K562 (cell line): ENCODE data around the gene ARSI. TPM values are rescaled to one million over a fixed set of nuclear protein-coding genes. Genes with fewer than 3 reads are reported as not detected.

Experiments
- BHLHE40 ChIP-seq: IDR thresholded peaks from 2 replicates; pipeline ENCODE4 v1.6.1; 2011; ENCODE audit warnings: low read length, improper control_type of control experiment
- DEAF1 ChIP-seq: fragments of 450-650 bp; formaldehyde crosslinking; IDR thresholded peaks from 2 replicates; pipeline ENCODE4 v1.4.0; 2020; ENCODE audit warnings: mild to moderate bottlenecking, moderate library complexity
- NEUROD1 ChIP-seq: fragments of 150-350 bp; IDR thresholded peaks from 2 replicates; pipeline ENCODE4 v1.6.1; 2014; ENCODE audit warnings: borderline replicate concordance, low read length, low read depth; ENCODE audit not compliant: partially characterized antibody
- NRF1 ChIP-seq, 2 experiments: fragments of 450-650 bp; IDR thresholded peaks in 1 of 2; conservative IDR thresholded peaks in 1 of 2; 2 replicates each; pipeline ENCODE4 v1.6.1; 2014; ENCODE audit warnings: mild to moderate bottlenecking in 2 of 2
- PHF20 ChIP-seq: fragments of 450-650 bp; IDR thresholded peaks from 2 replicates; pipeline ENCODE4 v1.6.1; 2018; ENCODE audit not compliant: partially characterized antibody
- PRPF4 ChIP-seq: fragments of 200-400 bp; formaldehyde crosslinking; IDR thresholded peaks from one replicate; pipeline ENCODE4 v1.6.1; 2017; ENCODE audit warnings: low read length, low read depth, mild to moderate bottlenecking; ENCODE audit not compliant: insufficient read depth, poor library complexity, severe bottlenecking
- RBM15 ChIP-seq: fragments of 200-400 bp; formaldehyde crosslinking; IDR thresholded peaks from 2 replicates; pipeline ENCODE4 v1.6.1; 2018; ENCODE audit warnings: mild to moderate bottlenecking, low read length, moderate library complexity; ENCODE audit not compliant: insufficient read depth
- REST ChIP-seq, 2 experiments: fragments of 450-650 bp; formaldehyde crosslinking in 1 of 2; IDR thresholded peaks; 2 replicates each; pipeline versions ENCODE4 v1.4.0 to v1.6.1; 2014 to 2020; ENCODE audit warnings: mild to moderate bottlenecking in 2 of 2, borderline replicate concordance in 1 of 2, low read depth in 1 of 2
- STAG1 ChIP-seq: sonication (generic); formaldehyde crosslinking; IDR thresholded peaks from 2 replicates; pipeline ENCODE4 v1.5.0; 2020; ENCODE audit warnings: missing genetic modification reagents, borderline replicate concordance
- USF1 ChIP-seq: sonication (generic); formaldehyde crosslinking; IDR thresholded peaks from 2 replicates; pipeline ENCODE4 v1.9.0; 2022; ENCODE audit warnings: mild to moderate bottlenecking, missing genetic modification reagents
- ZBTB9 ChIP-seq: fragments of 450-650 bp; formaldehyde crosslinking; IDR thresholded peaks from 2 replicates; pipeline ENCODE4 v1.4.0; 2020; ENCODE audit warnings: mild to moderate bottlenecking, moderate library complexity
- ZNF232 ChIP-seq: sonication (generic); formaldehyde crosslinking; IDR thresholded peaks from 2 replicates; pipeline ENCODE4 v1.8.0; 2022; ENCODE audit warnings: mild to moderate bottlenecking, missing genetic modification reagents
- polyA plus RNA-seq, 8 experiments: library from polyadenylated mRNA; depleted of rRNA in 4 of 8; stranded (reverse) in 5 of 8; unstranded in 3 of 8; fragments of >200 nt; fragmentation: Nextera tagmentation in 2 of 8; fragmentation: Illumina TruSeq in 1 of 8; extraction: Ambion mirVana in 2 of 8; extraction: Trizol in 1 of 8; gene quantifications; 2 replicates each; pipeline versions ENCODE4 v1.2.1 to v1.2.3, GENCODE V29; 2011 to 2014; ENCODE audit warnings: inconsistent platforms in 1 of 8, missing spikeins in 1 of 8
- total RNA-seq, 7 experiments: library from RNA; depleted of rRNA in 6 of 7; stranded (reverse); fragments of >200 nt in 6 of 7; fragmentation: Illumina TruSeq in 2 of 7; extraction: Trizol in 2 of 7; gene quantifications; 2 replicates each; pipeline versions ENCODE4 v1.2.1 to v1.2.3, GENCODE V29; 2011 to 2021; ENCODE audit warnings: low replicate concordance in 1 of 7

The ARSI gene
- total and polyA plus RNA-seq, 9 of the 15 experiments (the other 6 are each of a cell fraction or from before 2014, with no cell fraction given), result 0.04 to 0.07 TPM; not detected in 7

- TF ChIP-seq DEAF1 (CRISPR knock-in tag), result peak; percentile 90
- no peak for TF ChIP-seq NEUROD1
- TF ChIP-seq NRF1 (conservative IDR thresholded peaks at IDR 0.05 in 1 of 2, IDR thresholded peaks at IDR 0.05 in 1 of 2), result 0 out of 4 replicates have a peak, but pooled peaks of 1 of the 2 experiments have one; percentile 19
- TF ChIP-seq STAG1 (CRISPR knock-in tag), result peak; percentile 39; the same call in 1 of the 2 replicates
- TF ChIP-seq PRPF4, result no peak
- TF ChIP-seq USF1 (CRISPR knock-in tag), result peak; percentile 83
- 0 out of 2 replicates have a peak, but pooled peaks have one; percentile 8 for TF ChIP-seq BHLHE40
- 0 out of 2 replicates have a peak, but pooled peaks have one; percentile 17 for TF ChIP-seq ZBTB9
- no peak for TF ChIP-seq PHF20
- TF ChIP-seq ZNF232, result no peak
- TF ChIP-seq RBM15, result no peak
- peak; percentile 90 for TF ChIP-seq REST (IDR thresholded peaks at IDR 0.05; ENCODE audit: borderline replicate concordance)
- no peak for TF ChIP-seq REST (CRISPR knock-in tag; IDR thresholded peaks at IDR 0.05; ENCODE audit: low read depth)
Measured at GRCh38 chr5:150350524-150351344, 48.0 kb upstream of the ARSI start (continued).
